DMS 273 (cell line): Measurements from ENCODE around the gene SLC18A2.

ENCODE experiments used
- DNase-seq: peaks from one replicate; lab custom pipeline; 2025; ENCODE audit not compliant: unreplicated experiment; lab: John Stamatoyannopoulos, UW

SLC18A2 gene

GRCh38 chr10:117237401-117237991 is 3.4 kb upstream of the SLC18A2 start:
- DNase-seq = no peak

GRCh38 chr10:117239051-117239450 is 1.9 kb upstream of the SLC18A2 start:
- no peak for DNase-seq

GRCh38 chr10:117239721-117240620 is 943 bp upstream of the SLC18A2 start:
- DNase-seq = peak; percentile 23

- DNase-seq = peak; percentile 30
These were observed 888 bp downstream of the SLC18A2 start for GRCh38 chr10:117241541-117242462.

GRCh38 chr10:117242463-117242832 is 1.5 kb downstream of the SLC18A2 start:
- no peak for DNase-seq

GRCh38 chr10:117246997-117247671 is 6.2 kb downstream of the SLC18A2 start:
- no peak for DNase-seq

GRCh38 chr10:117248750-117249465 is 8.0 kb downstream of the SLC18A2 start:
- no peak for DNase-seq

- DNase-seq = no peak
These were observed 8.7 kb downstream of the SLC18A2 start for GRCh38 chr10:117249493-117250093.

- no peak for DNase-seq
These were observed 9.5 kb downstream of the SLC18A2 start for GRCh38 chr10:117250411-117250810.

- DNase-seq = no peak
These were observed 13.0 kb downstream of the SLC18A2 start for GRCh38 chr10:117253908-117254307.

- DNase-seq = no peak
These were observed 13.4 kb downstream of the SLC18A2 start for GRCh38 chr10:117254338-117254737.

GRCh38 chr10:117254774-117255735 is 14.1 kb downstream of the SLC18A2 start:
- DNase-seq = no peak

- DNase-seq = no peak
These were observed 15.0 kb downstream of the SLC18A2 start for GRCh38 chr10:117255835-117256460.

GRCh38 chr10:117256910-117257309 is 16.0 kb downstream of the SLC18A2 start:
- DNase-seq = no peak

- DNase-seq = peak; percentile 64
These were observed 16.8 kb downstream of the SLC18A2 start for GRCh38 chr10:117257721-117258120.

- DNase-seq = no peak
These were observed 18.4 kb downstream of the SLC18A2 start for GRCh38 chr10:117259279-117259678.

GRCh38 chr10:117260084-117260483 is 19.2 kb downstream of the SLC18A2 start:
- DNase-seq = no peak

- DNase-seq = no peak
These were observed 20.6 kb downstream of the SLC18A2 start for GRCh38 chr10:117261501-117261900.
